Endodermal cell (in vitro differentiated cells): ENCODE results near the gene BRF1. TPM values are rescaled to one million over a fixed set of nuclear protein-coding genes. Genes with fewer than 3 reads are reported as not detected.
A peak's percentile ranks its signal among the peaks of the same experiment; 100 is the strongest.

ENCODE experiments used
- DNase-seq: peaks from one replicate; pipeline ENCODE4 v3.0.0-alpha.2; 2017
- H3K27ac ChIP-seq: 2 replicates; pipeline ENCODE4 v1.5.1; 2013; ENCODE audit warnings: mild to moderate bottlenecking, low read depth, low read length, moderate library complexity
- H3K27me3 ChIP-seq: 2 replicates; pipeline ENCODE4 v1.6.1; 2013; ENCODE audit warnings: mild to moderate bottlenecking, low read length, moderate library complexity; ENCODE audit not compliant: insufficient read depth, control insufficient read depth, poor library complexity, severe bottlenecking
- H3K36me3 ChIP-seq: 2 replicates; pipeline ENCODE4 v1.7.0; 2013; ENCODE audit warnings: mild to moderate bottlenecking, low read length, moderate library complexity; ENCODE audit not compliant: control insufficient read depth, insufficient read depth
- H3K4me1 ChIP-seq: one replicate; pipeline ENCODE4 v1.7.0; 2013; ENCODE audit warnings: low read length; ENCODE audit not compliant: control insufficient read depth, insufficient read depth
- H3K4me3 ChIP-seq: 2 replicates; pipeline ENCODE4 v1.5.1; 2013; ENCODE audit warnings: mild to moderate bottlenecking, low read length, moderate library complexity
- H3K9ac ChIP-seq: 2 replicates; pipeline ENCODE4 v1.6.1; 2013; ENCODE audit warnings: mild to moderate bottlenecking, low read length, moderate library complexity; ENCODE audit not compliant: poor library complexity, severe bottlenecking; ENCODE audit errors: extremely low read depth
- H3K9me3 ChIP-seq: 2 replicates; pipeline ENCODE4 v1.6.1; 2013; ENCODE audit warnings: mild to moderate bottlenecking, low read length, moderate library complexity; ENCODE audit not compliant: control insufficient read depth
- H3K27ac Mint-ChIP-seq: 2 replicates; pipeline ENCODE4 v1.8.0; 2020; ENCODE audit warnings: mixed read lengths
- H3K27me3 Mint-ChIP-seq: 2 replicates; pipeline ENCODE4 v1.8.0; 2021; ENCODE audit warnings: mild to moderate bottlenecking, mixed read lengths; ENCODE audit not compliant: insufficient read depth
- H3K36me3 Mint-ChIP-seq: 2 replicates; pipeline ENCODE4 v1.8.0; 2020; ENCODE audit warnings: low read depth, mixed read lengths
- H3K4me1 Mint-ChIP-seq: 2 replicates; pipeline ENCODE4 v1.8.0; 2020; ENCODE audit warnings: mixed read lengths
- H3K4me3 Mint-ChIP-seq: 2 replicates; pipeline ENCODE4 v1.8.0; 2020; ENCODE audit warnings: mild to moderate bottlenecking, moderate library complexity, mixed read lengths
- H3K9me3 Mint-ChIP-seq: 2 replicates; pipeline ENCODE4 v1.8.0; 2020; ENCODE audit warnings: mild to moderate bottlenecking, mixed read lengths
- CTCF ChIP-seq: fragments of 200-600 bp; sonication (generic); conservative IDR thresholded peaks from 2 replicates; pipeline ENCODE4 v1.5.0; 2021; ENCODE audit warnings: antibody characterized with exemption, mild to moderate bottlenecking
- WGBS, 2 experiments: methylation state at CpG; one replicate each; pipeline versions ENCODE4 v1.1.5 to v1.1.7; 2013; ENCODE audit warnings: missing lambda C conversion rate in 2 of 2, mixed read lengths in 1 of 2; ENCODE audit not compliant: insufficient coverage in 1 of 2, insufficient read length in 1 of 2; 5-methylcytosine and 5-hydroxymethylcytosine counted together
- total RNA-seq, 2 donors: library from RNA; stranded (reverse); fragmentation: NEBNext Ultra II Directional in 1 of 2; extraction: Animal tissue kit (Norgen Biotek cat#: 25700) in 1 of 2; gene quantifications; 2 replicates in 1 of 2; 3 replicates in 1 of 2; pipeline ENCODE4 v1.2.1, GENCODE V29; 2021

The BRF1 gene
- total RNA-seq, 2 donors from 2014 or later, result 37.0 to 44.5 TPM

GRCh38 chr14:105337966-105338741 lies 37.4 kb upstream of the BRF1 start:
- Histone ChIP-seq H3K36me3 (no peaks in the 10 kb centered on the region), H3K27me3 (no peaks in the 10 kb centered on the region), H3K9me3 (peaks cover under 1% of the 10 kb centered on the region), H3K9ac (no peak overlapping the region), H3K4me1 (no peaks in the 10 kb centered on the region), H3K27ac (no peak overlapping the region), H3K4me3 (no peak overlapping the region)
- peak; percentile 44 for DNase-seq
- Mint-ChIP-seq H3K27me3 (no peaks in the 10 kb centered on the region), H3K4me1 (no peaks in the 10 kb centered on the region), H3K4me3 (no peak overlapping the region), H3K27ac (no peak overlapping the region), H3K36me3 (peaks cover 12% of the 10 kb centered on the region), H3K9me3 (no peaks in the 10 kb centered on the region)
- no peak for TF ChIP-seq CTCF
- 90 to 92% methylated on average over 10 to 18 of the region's 18 CpGs for WGBS, 2 experiments

GRCh38 chr14:105337433-105337832 lies 36.6 kb upstream of the BRF1 start:
- Mint-ChIP-seq H3K27me3 (no peaks in the 10 kb centered on the region), H3K36me3 (peaks cover 12% of the 10 kb centered on the region), H3K4me3 (no peak overlapping the region), H3K4me1 (no peaks in the 10 kb centered on the region), H3K27ac (no peak overlapping the region), H3K9me3 (no peaks in the 10 kb centered on the region)
- Histone ChIP-seq H3K4me3 (no peak overlapping the region), H3K4me1 (no peaks in the 10 kb centered on the region), H3K27ac (no peak overlapping the region), H3K9me3 (no peaks in the 10 kb centered on the region), H3K9ac (no peak overlapping the region), H3K36me3 (no peaks in the 10 kb centered on the region), H3K27me3 (no peaks in the 10 kb centered on the region)
- no peak for DNase-seq
- 94 to 100% methylated on average over 3 to 6 of the region's 6 CpGs for WGBS, 2 experiments
- no peak for TF ChIP-seq CTCF

GRCh38 chr14:105336477-105337287 lies 35.9 kb upstream of the BRF1 start:
- Mint-ChIP-seq H3K27me3 (no peaks in the 10 kb centered on the region), H3K4me1 (no peaks in the 10 kb centered on the region), H3K27ac (no peak overlapping the region), H3K36me3 (peaks cover 15% of the 10 kb centered on the region), H3K9me3 (peaks cover 1% of the 10 kb centered on the region), H3K4me3 (no peak overlapping the region)
- 95 to 97% methylated on average over 20 to 26 of the region's 26 CpGs for WGBS, 2 experiments
- no peak for DNase-seq
- H3K4me3 ChIP-seq, result no peak overlapping the region
- peak overlapping the region; percentile 32 for H3K27ac ChIP-seq
- peaks cover 3% of the 10 kb centered on the region for H3K4me1 ChIP-seq
- H3K36me3 ChIP-seq, result no peaks in the 10 kb centered on the region
- no peaks in the 10 kb centered on the region for H3K9me3 ChIP-seq
- TF ChIP-seq CTCF, result no peak
- no peaks in the 10 kb centered on the region for H3K27me3 ChIP-seq
- H3K9ac ChIP-seq, result no peak overlapping the region
